HepG2 (cell line): ENCODE measurements around the gene PAEP. TPM values are rescaled to one million over a fixed set of nuclear protein-coding genes. Genes with fewer than 3 reads are reported as not detected.

Experiments
- ATAC-seq: fragments of 200-7000 bp; cut with Tn5 transposase; 3 replicates; pipeline ENCODE4 v1.9.1; 2020; ENCODE audit warnings: mild to moderate bottlenecking, moderate library complexity
- BruUV-seq: library from RNA; stranded (reverse); fragments of 400-500 nt; replicated peaks from 2 replicates; lab custom pipeline; 2021; lab: Mats Ljungman, UMichigan
- CTCF ChIA-PET: fragments of 300-600 bp; formaldehyde crosslinking; extraction: SDS; loops from one replicate; lab custom pipeline; 2021; ENCODE audit warnings: low total read pairs, inconsistent platforms, low intra/inter-chr PET ratio; lab: Yijun Ruan, JAX
- POLR2A ChIA-PET: fragments of 350-600 bp; sonication (Branson Sonifier 250); formaldehyde crosslinking; loops from one replicate; lab custom pipeline; 2020; ENCODE audit warnings: antibody characterized with exemption, inconsistent platforms; lab: Yijun Ruan, JAX
- DNase-seq: peaks from one replicate; pipeline ENCODE4 v3.0.0-alpha.2; 2015; ENCODE audit warnings: low spot score
- FAIRE-seq: peaks from 3 replicates; lab custom pipeline; 2011; peaks lifted over from hg19 to GRCh38; lab: Jason Lieb, UNC
- H2AFZ ChIP-seq: one replicate; pipeline ENCODE4 v1.6.1; 2011; ENCODE audit warnings: low read length, inconsistent platforms
- H3K27ac ChIP-seq: fragments of 300-600 bp; 3 replicates; pipeline ENCODE4 v1.8.0; 2011; ENCODE audit warnings: mixed run types, mild to moderate bottlenecking, mixed read lengths, low read length, inconsistent platforms; ENCODE audit not compliant: insufficient read depth; ENCODE audit errors: extremely low read length
- H3K27me3 ChIP-seq, 2 experiments: fragments of 200-600 bp in 1 of 2; 2 replicates in 1 of 2; 3 replicates in 1 of 2; pipeline versions ENCODE4 v1.6.0 to v1.8.0; 2011; ENCODE audit warnings: low read length in 2 of 2, mild to moderate bottlenecking in 2 of 2, moderate library complexity in 2 of 2, inconsistent platforms in 1 of 2; ENCODE audit not compliant: insufficient read depth in 2 of 2, control insufficient read depth in 1 of 2
- H3K36me3 ChIP-seq, 2 experiments: fragments of 200-600 bp in 1 of 2; replicated peaks in 1 of 2; 2 replicates in 1 of 2; 3 replicates in 1 of 2; pipeline versions ENCODE4 v1.5.1 to v1.8.0; 2011; ENCODE audit warnings: low read length in 2 of 2, inconsistent platforms in 1 of 2; ENCODE audit not compliant: insufficient read depth in 2 of 2, control insufficient read depth in 1 of 2
- H3K4me1 ChIP-seq: 2 replicates; pipeline ENCODE4 v1.5.1; 2012; ENCODE audit warnings: low read length, inconsistent platforms; ENCODE audit not compliant: insufficient read depth
- H3K4me2 ChIP-seq: 2 replicates; pipeline ENCODE4 v1.6.0; 2011; ENCODE audit warnings: low read depth, low read length, inconsistent platforms
- H3K4me3 ChIP-seq, 3 experiments: fragments of 200-600 bp in 1 of 3; sonication (generic), shearing (Covaris generic) in 1 of 3; replicated peaks in 1 of 3; 2 replicates each; pipeline ENCODE4 v1.5.1; 2011 to 2016; ENCODE audit warnings: low read length in 3 of 3, inconsistent platforms in 2 of 3, low read depth in 2 of 3, mild to moderate bottlenecking in 2 of 3, control low read depth in 1 of 3, mixed read lengths in 1 of 3; ENCODE audit not compliant: insufficient read depth in 1 of 3
- H3K79me2 ChIP-seq: one replicate; pipeline ENCODE4 v1.6.1; 2011; ENCODE audit warnings: low read length, inconsistent platforms; ENCODE audit not compliant: insufficient read depth
- H3K9ac ChIP-seq: 2 replicates; pipeline ENCODE4 v1.6.0; 2011; ENCODE audit warnings: mild to moderate bottlenecking, low read depth, low read length, inconsistent platforms; ENCODE audit not compliant: insufficient read depth
- H3K9me3 ChIP-seq: 2 replicates; pipeline ENCODE4 v1.5.1; 2012; ENCODE audit warnings: mild to moderate bottlenecking, low read length
- H4K20me1 ChIP-seq: 2 replicates; pipeline ENCODE4 v1.6.0; 2011; ENCODE audit warnings: inconsistent platforms, mild to moderate bottlenecking, low read length, moderate library complexity; ENCODE audit not compliant: insufficient read depth
- ZBTB8A ChIP-seq: sonication (generic); formaldehyde crosslinking; IDR thresholded peaks from 2 replicates; pipeline ENCODE4 v1.4.0; 2020; ENCODE audit warnings: mild to moderate bottlenecking, low read depth, missing genetic modification reagents, borderline replicate concordance
- ZNF512B ChIP-seq: sonication (generic); formaldehyde crosslinking; IDR thresholded peaks from 2 replicates; pipeline ENCODE4 v1.5.1; 2020; ENCODE audit warnings: missing genetic modification reagents, mild to moderate bottlenecking, borderline replicate concordance
- ZNF552 ChIP-seq: sonication (generic); formaldehyde crosslinking; IDR thresholded peaks from 2 replicates; pipeline ENCODE4 v1.9.0; 2022; ENCODE audit warnings: missing genetic modification reagents, mild to moderate bottlenecking, borderline replicate concordance
- ZNF616 ChIP-seq: sonication (generic); formaldehyde crosslinking; IDR thresholded peaks from 2 replicates; pipeline ENCODE4 v1.5.0; 2020; ENCODE audit warnings: low read depth, mild to moderate bottlenecking, missing genetic modification reagents
- ZNF766 ChIP-seq: sonication (generic); formaldehyde crosslinking; IDR thresholded peaks from 2 replicates; pipeline ENCODE4 v1.5.0; 2020; ENCODE audit warnings: missing genetic modification reagents, borderline replicate concordance
- ZNF777 ChIP-seq: sonication (generic); formaldehyde crosslinking; IDR thresholded peaks from 2 replicates; pipeline ENCODE4 v1.4.0; 2020; ENCODE audit warnings: missing genetic modification reagents
- WGBS: methylation state at CpG from one replicate; pipeline ENCODE4 v1.1.6; 2017; ENCODE audit warnings: low lambda C conversion rate; 5-methylcytosine and 5-hydroxymethylcytosine counted together
- in situ Hi-C: cut with HindIII; loops from 2 replicates; pipeline ENCODE4 v1.10.0; 2017; ENCODE audit warnings: low pct_unique_long_range_greater_than_20kb; ENCODE audit not compliant: extremely low pct_ligation_motif_present
- intact Hi-C: fragments of 100-400 bp; cut with micrococcal nuclease; formaldehyde crosslinking; loops from one replicate; pipeline ENCODE4 v1.10.0; 2022; ENCODE audit not compliant: unreplicated experiment
- polyA plus RNA-seq, 8 experiments: library from polyadenylated mRNA; depleted of rRNA in 3 of 8; stranded (reverse) in 7 of 8; unstranded in 1 of 8; fragments of >200 nt; fragmentation: Illumina TruSeq in 4 of 8; extraction: Trizol in 4 of 8; gene quantifications; 2 replicates each; pipeline versions ENCODE4 v1.2.1 to v1.2.3, GENCODE V29; 2011 to 2016; ENCODE audit warnings: low read depth in 4 of 8, missing spikeins in 1 of 8, mixed read lengths in 1 of 8; ENCODE audit not compliant: insufficient read depth in 1 of 8
- total RNA-seq, 5 experiments: library from RNA; depleted of rRNA; stranded (reverse); fragments of >200 nt; fragmentation: Illumina TruSeq; extraction: Trizol; gene quantifications; 2 replicates each; pipeline ENCODE4 v1.2.3, GENCODE V29; 2016; ENCODE audit warnings: low read depth in 1 of 5

PAEP gene
- total and polyA plus RNA-seq, 2 of the 13 experiments (the other 11 are each of a cell fraction or from before 2014, with no cell fraction given) = 0.75 to 10.8 TPM

- no peaks in the 10 kb centered on the region for H3K9me3 ChIP-seq
- H3K4me2 ChIP-seq = no peak overlapping the region
- no peak overlapping the region for H3K4me3 ChIP-seq
- no TSS peak for BruUV-seq
- TF ChIP-seq ZNF777 (CRISPR knock-in tag) (no peak), ZNF616 (CRISPR knock-in tag) (no peak), ZNF512B (CRISPR knock-in tag) (no peak), ZNF766 (CRISPR knock-in tag) (no peak)
- H3K4me1 ChIP-seq = no peaks in the 10 kb centered on the region; the same call in 1 of the 2 replicates
- peaks cover 0 to 33% of the 10 kb centered on the region in 2 experiments; a peak in 3 of 5 replicates for H3K27me3 ChIP-seq
- no peak overlapping the region for H3K27ac ChIP-seq
- DNase-seq (no peak), FAIRE-seq (no peak), ATAC-seq (no peak)
- no CpG with 5 or more reads among the region's 10 CpGs for WGBS
- no peak overlapping the region for H3K9ac ChIP-seq
- ChIA-PET POLR2A (no interaction called here), CTCF (no interaction called here)
- H2AFZ ChIP-seq = no peak overlapping the region
- in situ Hi-C loops = no loop called here
- intact Hi-C loops = no loop called here
- no peaks in the 10 kb centered on the region for H3K79me2 ChIP-seq
- H4K20me1 ChIP-seq = no peaks in the 10 kb centered on the region
- no peaks in the 10 kb centered on the region for H3K36me3 ChIP-seq
Measured at GRCh38 chr9:135531096-135531495, 30.5 kb upstream of the PAEP start.

GRCh38 chr9:135533113-135533512 is 28.4 kb upstream of the PAEP start:
- no peak overlapping the region for H3K27ac ChIP-seq
- FAIRE-seq (no peak), ATAC-seq (no peak)
- CTCF ChIA-PET = no interaction called here
- in situ Hi-C loops (no loop called here), intact Hi-C loops (no loop called here)
- 54% methylated on average over 3 of the region's 3 CpGs for WGBS
- H3K36me3 ChIP-seq = no peaks in the 10 kb centered on the region
- H3K4me2 ChIP-seq = no peak overlapping the region
- no peak overlapping the region for H2AFZ ChIP-seq
- H4K20me1 ChIP-seq = no peaks in the 10 kb centered on the region
- no peak for TF ChIP-seq ZNF552 (CRISPR knock-in tag)
- TF ChIP-seq ZBTB8A (CRISPR knock-in tag) = no peak
- TF ChIP-seq, all 625 proteins: peak for 0
- POLR2A ChIA-PET = no interaction called here
- Histone ChIP-seq H3K4me3 (no peak overlapping the region), H3K9ac (no peak overlapping the region), H3K9me3 (no peaks in the 10 kb centered on the region), H3K79me2 (no peaks in the 10 kb centered on the region), H3K27me3 (peaks cover 0 to 35% of the 10 kb centered on the region in 2 experiments; a peak in 3 of 5 replicates), H3K4me1 (no peaks in the 10 kb centered on the region)
- no TSS peak for BruUV-seq
- no peak for DNase-seq
